Transverse colon (tissue), 4 donors: ENCODE results near the gene PDF.

ENCODE experiments used
- CTCF ChIP-seq, 5 experiments: fragments of 200-600 bp in 3 of 5; fragments of 450-650 bp in 2 of 5; sonication (generic) in 3 of 5; IDR thresholded peaks; 1 replicate in 2 of 5; 2 replicates in 3 of 5; pipeline ENCODE4 v1.5.1; 2016 to 2017; ENCODE audit warnings: antibody characterized with exemption in 5 of 5, inconsistent platforms in 3 of 5, mild to moderate bottlenecking in 2 of 5, moderate library complexity in 1 of 5
- EP300 ChIP-seq: sonication (generic); formaldehyde crosslinking; IDR thresholded peaks from one replicate; pipeline ENCODE4 v1.6.1; 2017; ENCODE audit warnings: antibody characterized with exemption, low read depth
- POLR2A ChIP-seq: fragments of 450-650 bp; IDR thresholded peaks from one replicate; pipeline ENCODE4 v1.6.1; 2016; ENCODE audit warnings: antibody characterized with exemption, mild to moderate bottlenecking, moderate library complexity
- POLR2AphosphoS5 ChIP-seq, 3 donors: sonication (generic); formaldehyde crosslinking; IDR thresholded peaks; one replicate each; pipeline ENCODE4 v1.6.1; 2016; ENCODE audit warnings: antibody characterized with exemption in 3 of 3

DNA sequence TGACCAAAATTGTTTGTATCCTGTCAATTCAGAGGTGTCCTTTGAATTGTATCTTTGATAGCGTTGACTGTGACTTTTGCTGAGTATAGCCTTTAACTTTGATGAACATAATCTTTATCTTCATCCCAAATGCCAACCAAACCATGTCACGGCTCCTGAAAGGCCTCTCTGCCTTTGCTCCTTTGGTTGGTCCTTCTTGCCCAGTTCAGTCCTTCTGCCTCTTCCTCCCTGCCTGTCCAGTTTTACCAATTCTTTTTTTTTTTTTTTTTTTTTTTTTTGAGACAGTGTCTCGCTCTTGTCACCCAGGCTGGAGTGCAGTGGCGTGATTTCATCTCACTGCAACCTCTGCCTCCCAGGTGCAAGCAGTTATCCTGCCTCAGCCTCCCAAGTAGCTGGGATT, 32.1 kb downstream of the PDF start:
- no peak for TF ChIP-seq CTCF (IDR thresholded peaks at IDR 0.05)
- no peak for TF ChIP-seq POLR2A
- TF ChIP-seq EP300, result no peak
- TF ChIP-seq POLR2AphosphoS5 (IDR thresholded peaks at IDR 0.05), result no peak
